ENCODE results near the gene MMP14.

- TF ChIP-seq GATA3 (IDR thresholded peaks at IDR 0.05; ENCODE audit: low read depth, low read length) (no peak), GATA2 (IDR thresholded peaks at IDR 0.05; ENCODE audit: low read depth, low read length) (no peak)
Observed at GRCh38 chr14:22839159-22839779, 2.9 kb downstream of the MMP14 start.
